GM12872 (cell line): Measurements from ENCODE around the gene COL27A1.

ENCODE experiments used
- CTCF ChIP-seq: IDR thresholded peaks from 3 replicates; pipeline ENCODE4 v1.5.1; 2011; ENCODE audit warnings: low read depth, mild to moderate bottlenecking, low read length, moderate library complexity; ENCODE audit not compliant: insufficient read depth

The COL27A1 gene

GRCh38 chr9:114289571-114290481 is 134.5 kb downstream of the COL27A1 start:
- no peak for TF ChIP-seq CTCF

- no peak for TF ChIP-seq CTCF
Observed at GRCh38 chr9:114290561-114290986, 135.2 kb downstream of the COL27A1 start.

GRCh38 chr9:114291064-114291474 is 135.7 kb downstream of the COL27A1 start:
- peak; percentile 79 for TF ChIP-seq CTCF

- no peak for TF ChIP-seq CTCF
Observed at GRCh38 chr9:114291886-114292590, 136.7 kb downstream of the COL27A1 start.

- TF ChIP-seq CTCF, result no peak
Observed at GRCh38 chr9:114294664-114295063, 139.3 kb downstream of the COL27A1 start.

GRCh38 chr9:114296338-114296737 is 141.0 kb downstream of the COL27A1 start:
- no peak for TF ChIP-seq CTCF
